DMS79 treated with DMSO at 0.1 percent for 48 hours (cell line): ENCODE data around the gene JPH2.
A peak's percentile ranks its signal among the peaks of the same experiment; 100 is the strongest.

Experiments used
- DNase-seq: peaks from one replicate; lab custom pipeline; 2025; lab: John Stamatoyannopoulos, UW

JPH2 gene

DNA sequence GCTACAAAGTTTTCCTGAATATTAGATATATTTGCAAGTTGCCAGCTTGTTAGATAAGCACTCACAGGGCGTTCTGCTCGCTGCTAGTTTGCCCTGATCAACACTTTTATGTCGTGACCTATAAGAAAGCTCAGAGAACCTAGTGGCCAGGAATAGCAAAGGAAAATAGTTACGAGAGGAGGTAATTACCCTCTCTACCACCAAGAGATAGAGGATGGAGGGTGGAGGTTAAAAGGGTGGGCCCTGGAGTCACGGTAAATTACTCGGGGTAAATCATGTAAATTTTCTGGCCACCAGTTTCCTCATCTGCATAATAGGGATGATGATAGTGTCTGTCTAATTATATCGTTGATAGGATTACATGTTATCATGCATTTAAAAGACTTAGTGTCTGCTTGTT is 87.2 kb downstream of the JPH2 start:
- no peak for DNase-seq

- no peak for DNase-seq
Measured at GRCh38 chr20:44098657-44099056, 88.3 kb downstream of the JPH2 start.

- no peak for DNase-seq
Measured at GRCh38 chr20:44098256-44098630, 88.7 kb downstream of the JPH2 start.

- DNase-seq = no peak
Measured at GRCh38 chr20:44097521-44098255, 89.3 kb downstream of the JPH2 start.

DNA sequence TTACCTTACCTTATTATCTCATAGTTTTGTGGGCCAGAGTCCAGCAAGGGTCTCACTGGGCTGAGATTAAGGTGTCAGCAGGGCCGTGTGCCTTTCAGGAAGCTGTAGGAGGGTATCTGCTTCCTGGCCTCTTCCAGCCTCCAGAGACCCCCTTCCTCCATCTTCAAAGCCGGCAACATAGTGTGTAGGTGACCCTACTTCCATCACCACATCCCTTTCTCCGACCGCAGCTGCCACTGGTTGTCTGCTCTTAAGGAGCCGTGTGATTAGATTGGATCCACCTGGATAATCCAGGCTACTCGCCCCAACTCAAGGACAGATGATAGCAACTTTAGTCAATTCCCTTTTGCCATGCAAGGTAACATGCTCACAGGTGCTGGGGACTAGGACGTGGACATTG is 91.2 kb downstream of the JPH2 start:
- DNase-seq = no peak

GRCh38 chr20:44093249-44093582 is 93.8 kb downstream of the JPH2 start:
- no peak for DNase-seq

DNA sequence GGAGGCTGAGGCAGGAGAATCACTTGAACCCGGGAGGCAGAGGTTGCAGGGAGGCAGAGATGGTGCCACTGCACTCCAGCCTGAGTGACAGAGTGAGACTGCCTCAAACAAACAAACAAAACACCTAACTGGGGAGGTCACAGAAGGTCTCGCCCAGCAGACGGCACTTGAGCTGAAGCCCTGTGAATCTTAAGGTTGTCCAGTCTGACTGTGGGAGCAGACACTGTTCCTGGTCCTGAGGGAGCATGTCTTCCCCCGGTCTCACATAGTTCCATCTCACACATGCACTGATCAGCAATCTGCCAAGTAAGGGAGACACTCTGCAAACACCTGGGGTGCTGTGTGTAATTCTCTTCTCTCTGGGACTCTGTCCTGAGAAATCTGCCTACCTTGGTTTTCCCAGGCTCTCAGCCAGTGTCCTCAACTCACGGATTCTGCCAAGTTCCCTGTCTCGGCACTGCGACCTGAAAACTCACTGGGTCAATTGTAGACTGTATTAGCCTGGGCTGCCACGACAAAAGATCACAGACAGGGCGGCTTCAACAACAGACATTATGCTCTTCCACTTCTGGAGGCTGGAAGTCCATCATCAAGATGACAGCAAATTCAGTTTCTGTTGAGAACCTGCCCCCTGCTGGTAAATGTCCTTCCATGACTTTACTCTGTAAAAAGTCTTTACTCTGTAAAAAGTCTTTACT is 94.3 kb downstream of the JPH2 start:
- no peak for DNase-seq

DNA sequence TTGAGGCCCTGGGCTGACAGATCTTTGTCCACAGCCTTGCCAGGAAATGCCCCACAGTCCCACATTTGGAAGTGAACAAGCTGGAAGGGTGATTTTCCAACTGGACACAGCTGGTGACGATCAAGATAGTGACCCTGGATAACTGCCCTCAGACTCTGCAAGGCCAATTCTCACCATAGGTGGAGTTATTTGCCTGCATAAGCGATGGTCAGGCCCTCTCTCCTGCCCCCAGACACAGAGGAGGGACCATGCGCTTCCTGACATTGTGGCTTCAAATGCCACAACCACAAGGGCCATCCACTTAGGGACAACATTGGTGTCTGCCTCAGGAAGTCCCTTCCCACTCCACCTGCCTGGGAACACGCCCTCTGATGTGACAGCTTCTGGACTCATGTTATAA is 96.0 kb downstream of the JPH2 start:
- no peak for DNase-seq

DNA sequence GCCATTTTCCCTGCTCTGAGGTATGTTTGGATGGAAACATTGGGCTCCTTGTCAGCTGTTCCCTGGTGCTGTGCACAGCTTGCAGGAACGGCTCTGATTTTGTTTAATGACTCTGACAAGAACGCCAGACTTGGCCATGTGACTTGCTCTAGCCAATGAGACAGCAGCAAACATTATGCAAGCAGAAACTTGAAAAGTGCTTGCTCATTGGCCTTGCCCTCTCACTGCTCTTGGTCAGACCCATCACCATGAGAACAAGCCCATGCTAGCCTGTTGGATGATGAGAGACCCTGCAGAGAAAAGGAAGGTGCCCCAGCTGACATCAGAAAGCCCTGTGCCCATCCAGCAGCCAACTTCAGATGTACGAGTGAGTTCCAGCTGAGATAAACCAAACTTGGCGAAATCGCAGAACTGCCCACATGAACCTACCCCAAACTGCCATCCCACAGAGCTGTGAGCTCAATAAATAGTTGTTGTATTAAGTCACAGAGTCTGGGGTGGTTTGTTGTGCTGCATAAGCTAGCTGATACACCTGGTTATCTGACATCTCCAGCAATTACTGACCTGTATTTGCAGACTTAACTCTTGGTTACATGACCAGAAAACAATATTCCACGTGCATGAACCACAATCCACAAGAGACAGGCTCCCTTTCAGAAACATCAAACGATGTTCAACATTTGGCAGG is 96.9 kb downstream of the JPH2 start:
- no peak for DNase-seq

- no peak for DNase-seq
Measured at GRCh38 chr20:44087857-44088120, 99.2 kb downstream of the JPH2 start.

DNA sequence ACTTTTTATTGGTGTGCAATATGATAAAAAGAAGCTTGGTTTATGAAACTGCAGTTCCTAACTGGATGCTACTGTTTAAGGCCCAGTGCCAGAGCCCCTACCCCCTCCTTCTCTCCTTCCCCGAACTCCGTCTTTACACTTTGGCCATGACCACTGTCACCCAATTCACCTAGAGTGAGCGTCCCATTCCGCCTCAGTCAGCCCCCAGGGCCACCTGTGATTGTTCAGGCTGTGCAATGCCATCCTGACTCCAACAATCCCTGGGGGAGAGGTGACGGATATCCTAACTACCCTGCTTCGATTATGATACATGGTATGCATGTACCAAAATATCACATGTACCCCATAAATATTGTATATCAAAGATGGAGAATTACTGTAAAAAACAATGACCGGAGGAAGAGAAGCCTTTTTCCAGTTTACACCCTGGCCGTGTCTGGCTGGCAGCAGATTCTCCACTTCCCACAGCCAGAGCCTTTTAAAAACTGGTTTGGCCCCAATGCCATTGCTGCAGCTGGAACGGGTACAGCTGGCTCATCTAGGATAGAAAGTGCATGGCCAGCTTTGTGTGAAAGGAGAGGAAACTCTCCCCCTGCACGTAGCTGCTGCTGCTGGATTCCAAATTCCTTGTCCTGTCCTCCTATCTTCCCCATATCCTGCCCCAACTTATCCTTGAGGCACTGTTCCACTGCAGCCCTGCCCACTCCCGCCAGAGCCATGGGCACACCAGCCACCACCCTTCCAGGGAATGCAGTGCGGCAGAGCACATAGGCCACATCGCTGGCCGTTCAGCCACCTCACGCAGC is 99.7 kb downstream of the JPH2 start:
- DNase-seq = no peak

DNA sequence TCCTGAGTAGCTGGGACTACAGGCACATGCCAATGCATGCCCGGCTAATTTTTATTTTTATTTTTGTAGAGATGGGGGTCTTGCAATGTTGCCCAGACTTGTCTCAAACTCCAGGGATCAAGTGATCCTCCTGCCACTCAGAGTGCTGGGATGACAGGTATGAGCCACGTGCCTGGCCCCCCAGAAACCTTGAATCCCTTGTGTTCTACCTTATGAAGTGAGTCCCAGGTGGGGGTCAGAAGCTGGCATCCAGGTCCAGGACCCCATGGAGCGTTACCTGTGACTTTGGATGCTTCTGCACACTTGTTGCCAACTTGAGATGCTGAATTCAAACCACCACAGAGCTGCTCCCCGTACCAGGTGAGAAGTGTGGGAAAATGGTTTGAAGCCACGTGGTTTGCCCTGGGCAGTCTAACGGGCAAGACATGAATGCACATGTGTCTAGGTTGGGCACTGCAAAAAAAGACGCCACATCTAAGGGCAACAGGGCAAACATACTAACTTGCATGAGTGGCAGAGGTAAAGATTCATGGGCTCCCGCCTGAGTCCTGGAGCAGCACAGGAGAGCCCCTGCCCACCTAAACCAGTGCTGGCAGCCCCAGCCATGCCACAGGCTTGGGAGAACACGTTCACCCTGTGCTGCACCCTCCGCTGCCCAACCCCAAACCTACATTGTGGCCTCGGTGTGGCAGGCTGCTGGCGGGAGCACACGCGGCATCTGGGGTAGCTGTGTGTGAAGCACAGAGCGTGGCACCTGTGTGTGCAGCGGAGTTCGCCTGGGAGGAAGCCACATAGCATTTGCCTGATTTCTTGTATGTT is 101.2 kb downstream of the JPH2 start:
- no peak for DNase-seq

DNA sequence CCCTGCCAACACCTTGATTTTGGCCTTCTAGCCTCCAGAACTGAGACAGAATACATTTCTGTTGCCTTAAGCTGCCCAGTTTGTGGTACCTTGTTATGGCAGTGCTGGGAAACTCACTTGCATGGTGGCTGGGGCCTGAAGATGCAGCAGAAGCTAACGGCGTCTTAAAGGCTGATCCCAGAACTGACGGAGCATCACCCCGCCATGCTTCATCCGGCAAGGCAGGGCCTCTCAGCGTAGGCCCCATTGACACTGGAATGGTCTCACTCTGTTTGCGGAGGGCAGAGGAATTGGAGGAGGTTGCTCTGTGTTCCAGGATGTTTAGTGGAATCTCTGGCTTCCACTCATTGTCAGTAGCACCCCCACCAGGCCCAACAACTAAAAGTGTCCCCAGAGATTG is 102.1 kb downstream of the JPH2 start:
- DNase-seq = no peak

- no peak for DNase-seq
Measured at GRCh38 chr20:44084439-44084838, 102.5 kb downstream of the JPH2 start.

DNA sequence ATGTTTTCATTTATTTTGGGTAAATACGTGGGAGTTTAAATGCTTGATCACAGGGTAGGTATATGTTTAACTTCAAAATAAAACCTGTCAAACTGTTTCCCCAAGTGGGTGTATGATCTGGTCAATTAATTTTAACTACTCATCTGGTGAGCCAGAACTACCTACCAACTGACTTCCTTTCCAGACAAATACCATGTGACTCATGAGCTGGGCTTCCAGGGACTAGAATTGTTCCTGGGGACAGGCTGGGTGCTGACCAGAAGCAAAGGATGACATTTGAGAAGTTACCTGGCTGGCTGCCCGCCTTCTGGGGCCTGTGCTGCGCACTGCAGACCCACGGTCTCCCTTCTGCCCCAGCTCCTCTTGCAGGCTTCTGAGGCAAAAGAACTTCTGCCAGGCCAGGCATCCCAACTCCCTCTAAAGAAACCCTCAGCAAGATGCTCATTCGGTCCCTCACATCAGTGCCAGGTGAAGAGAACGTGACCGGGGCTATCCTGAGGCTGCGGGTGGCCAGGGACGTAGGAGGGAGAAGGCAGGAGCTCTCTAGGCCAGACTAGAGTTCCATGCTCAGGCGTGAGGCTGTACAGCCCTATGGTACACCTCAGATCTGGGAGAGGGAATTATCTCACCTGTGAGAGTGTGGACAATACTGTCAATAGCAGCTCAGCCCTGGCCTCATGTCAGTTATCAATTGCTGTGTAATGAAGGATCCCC is 103.6 kb downstream of the JPH2 start:
- DNase-seq = peak; percentile 19

GRCh38 chr20:44081888-44082287 is 105.1 kb downstream of the JPH2 start:
- DNase-seq = no peak

DNA sequence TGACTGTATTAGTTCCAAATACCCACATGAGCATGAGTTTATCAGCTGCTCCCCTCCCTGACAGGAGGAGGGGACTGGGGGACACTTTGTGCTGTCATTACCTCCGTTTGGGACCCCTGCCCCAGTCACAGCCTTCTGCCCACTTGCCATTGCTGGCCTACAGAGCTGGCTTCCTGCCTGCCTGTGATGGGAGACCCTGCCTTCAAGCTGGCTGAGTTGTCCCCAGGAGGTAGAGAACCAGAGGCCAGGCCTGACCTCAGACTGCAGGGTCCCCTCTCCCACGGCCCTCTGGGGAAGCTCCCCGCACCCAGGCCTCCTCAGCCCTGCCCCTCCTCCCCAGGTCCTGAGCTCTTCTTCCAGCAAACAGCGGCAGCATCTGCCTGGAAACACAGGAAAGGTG is 105.5 kb downstream of the JPH2 start:
- DNase-seq = no peak

DNA sequence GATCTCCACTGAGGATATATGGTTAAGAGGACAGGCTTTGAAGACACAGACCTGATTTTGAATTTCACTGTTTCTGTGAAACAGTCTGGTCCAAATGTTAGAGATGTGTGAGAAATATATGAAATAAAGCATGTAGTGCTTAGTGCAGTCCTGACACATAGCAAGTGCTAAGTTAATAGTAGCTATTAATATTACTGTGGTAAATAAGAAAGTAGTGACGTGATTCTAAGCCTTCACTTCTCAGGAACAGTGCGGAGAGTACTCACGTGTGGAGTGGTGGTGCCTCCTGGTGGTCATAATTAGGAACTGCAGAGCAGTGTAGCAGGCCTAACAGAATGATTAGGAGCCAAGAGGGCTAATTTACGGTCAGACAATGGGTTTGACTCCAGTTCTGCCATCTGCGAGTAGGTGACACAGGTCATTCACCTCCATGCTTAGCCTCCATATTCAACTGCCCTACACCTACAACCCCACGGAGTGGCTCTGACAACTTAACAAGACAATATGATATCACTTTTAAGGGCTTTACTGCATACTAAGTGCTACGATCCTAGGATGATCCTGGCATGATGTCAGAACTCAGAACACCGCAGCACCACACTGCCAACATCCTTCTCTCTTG is 106.2 kb downstream of the JPH2 start:
- DNase-seq = peak; percentile 56

DNA sequence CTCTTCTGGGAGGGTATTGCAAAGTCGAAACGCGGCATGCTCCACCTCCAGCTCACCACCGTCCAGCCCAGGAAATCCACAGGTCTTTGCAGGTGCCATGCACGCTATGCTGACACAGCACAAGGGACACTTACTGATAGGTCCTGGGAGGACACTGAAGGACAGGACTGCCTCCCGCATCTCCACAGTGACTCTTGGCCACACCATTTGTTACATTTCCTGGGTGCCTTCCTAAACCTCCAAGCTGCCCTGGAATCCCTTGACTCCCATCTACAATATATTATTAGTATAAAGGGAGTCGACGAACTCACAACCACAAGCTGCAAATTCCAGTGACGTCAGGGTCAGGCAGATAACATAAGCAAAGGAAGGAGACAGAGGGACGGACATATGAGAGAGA is 106.9 kb downstream of the JPH2 start:
- DNase-seq = no peak

DNA sequence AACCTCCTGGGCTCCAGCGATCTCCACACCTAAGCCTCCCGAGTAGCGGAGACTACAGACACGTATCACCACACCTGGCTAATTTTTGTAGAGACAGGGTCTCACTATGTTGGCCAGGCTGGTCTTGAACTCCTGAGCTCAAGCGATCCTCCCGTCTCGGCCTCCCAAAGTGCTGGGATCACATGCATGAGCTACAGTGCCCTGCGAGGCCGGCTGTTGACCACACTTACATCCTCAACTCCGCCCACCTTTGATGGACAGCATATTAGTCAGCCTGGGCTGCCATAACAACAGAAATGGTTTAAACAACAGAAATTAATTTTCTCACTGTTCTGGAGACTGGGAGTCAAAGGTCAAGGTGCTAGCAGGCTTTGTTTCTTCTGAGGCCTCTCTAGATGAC is 107.7 kb downstream of the JPH2 start:
- DNase-seq = no peak

- no peak for DNase-seq
Measured at GRCh38 chr20:44075950-44076232, 111.1 kb downstream of the JPH2 start.
